Lower lobe of right lung (tissue), 2 donors: ENCODE data around the gene ST6GALNAC4. TPM values are rescaled to one million over a fixed set of nuclear protein-coding genes. Genes with fewer than 3 reads are reported as not detected.

Source experiments
- ATAC-seq, 2 donors: fragments of 200-7000 bp; cut with Tn5 transposase; one replicate each; pipeline ENCODE4 v1.9.1; 2020 to 2022; ENCODE audit warnings: mild to moderate bottlenecking in 2 of 2, moderate library complexity in 2 of 2
- DNase-seq: peaks from one replicate; pipeline ENCODE4 v3.0.0-alpha.2; 2020
- H3K27ac ChIP-seq: fragments of 200-600 bp; one replicate; pipeline ENCODE4 v1.8.0; 2022
- H3K27me3 ChIP-seq: fragments of 200-600 bp; one replicate; pipeline ENCODE4 v1.8.0; 2022; ENCODE audit warnings: low read depth
- H3K36me3 ChIP-seq: fragments of 200-600 bp; one replicate; pipeline ENCODE4 v1.8.0; 2022; ENCODE audit warnings: mild to moderate bottlenecking
- H3K4me1 ChIP-seq: fragments of 200-600 bp; one replicate; pipeline ENCODE4 v1.8.0; 2022
- H3K4me3 ChIP-seq: fragments of 200-600 bp; one replicate; pipeline ENCODE4 v1.8.0; 2022; ENCODE audit warnings: mild to moderate bottlenecking
- H3K9me3 ChIP-seq: fragments of 200-600 bp; one replicate; pipeline ENCODE4 v1.8.0; 2022
- intact Hi-C: fragments of 100-400 bp; cut with DNase I; formaldehyde crosslinking; loops from one replicate; pipeline ENCODE4 v1.11.0; 2022
- total RNA-seq: library from RNA; stranded (reverse); fragmentation: NEBNext Ultra II Directional; extraction: Animal tissue kit (Norgen Biotek cat#: 25700); gene quantifications from one replicate; pipeline ENCODE4 v1.2.1, GENCODE V29; 2021
- TF ChIP-seq, protein P1 (sequence below): fragments of 200-600 bp; IDR thresholded peaks from one replicate; pipeline ENCODE4 v1.8.0; 2022; ENCODE audit warnings: antibody characterized with exemption, mild to moderate bottlenecking
- donor health status: DM: no; HTN: yes; CAD: no; lungs with severe emphysema.

Gene ST6GALNAC4
- total RNA-seq, 1 donor from 2014 or later, result 45.6 TPM

DNA sequence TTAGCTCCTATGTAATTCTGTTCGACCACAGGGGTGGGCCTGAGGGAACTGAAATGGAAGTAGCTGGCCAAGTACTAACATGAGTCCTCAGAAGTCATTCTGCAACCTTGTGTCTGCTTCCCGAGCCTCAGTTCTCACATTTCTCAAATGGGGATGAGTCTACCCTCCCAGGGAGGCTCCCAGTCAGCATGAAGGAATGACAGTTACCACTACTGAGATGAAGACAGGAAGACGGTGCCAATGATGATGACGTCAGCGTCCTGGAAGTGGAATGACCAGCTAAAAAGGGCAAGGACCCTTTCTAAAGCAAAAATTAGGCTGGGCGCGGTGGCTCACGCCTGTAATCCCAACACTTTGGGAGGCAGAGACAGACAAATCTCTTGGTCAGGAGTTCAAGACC is 6.9 kb upstream of the ST6GALNAC4 start:
- TF ChIP-seq, protein P1, sequence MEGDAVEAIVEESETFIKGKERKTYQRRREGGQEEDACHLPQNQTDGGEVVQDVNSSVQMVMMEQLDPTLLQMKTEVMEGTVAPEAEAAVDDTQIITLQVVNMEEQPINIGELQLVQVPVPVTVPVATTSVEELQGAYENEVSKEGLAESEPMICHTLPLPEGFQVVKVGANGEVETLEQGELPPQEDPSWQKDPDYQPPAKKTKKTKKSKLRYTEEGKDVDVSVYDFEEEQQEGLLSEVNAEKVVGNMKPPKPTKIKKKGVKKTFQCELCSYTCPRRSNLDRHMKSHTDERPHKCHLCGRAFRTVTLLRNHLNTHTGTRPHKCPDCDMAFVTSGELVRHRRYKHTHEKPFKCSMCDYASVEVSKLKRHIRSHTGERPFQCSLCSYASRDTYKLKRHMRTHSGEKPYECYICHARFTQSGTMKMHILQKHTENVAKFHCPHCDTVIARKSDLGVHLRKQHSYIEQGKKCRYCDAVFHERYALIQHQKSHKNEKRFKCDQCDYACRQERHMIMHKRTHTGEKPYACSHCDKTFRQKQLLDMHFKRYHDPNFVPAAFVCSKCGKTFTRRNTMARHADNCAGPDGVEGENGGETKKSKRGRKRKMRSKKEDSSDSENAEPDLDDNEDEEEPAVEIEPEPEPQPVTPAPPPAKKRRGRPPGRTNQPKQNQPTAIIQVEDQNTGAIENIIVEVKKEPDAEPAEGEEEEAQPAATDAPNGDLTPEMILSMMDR, result no peak
- DNase-seq (no peak), ATAC-seq (no peak)
- no peak overlapping the region for H3K27ac ChIP-seq
- H3K27me3 ChIP-seq, result peaks cover 15% of the 10 kb centered on the region
- intact Hi-C loops, result no loop called here
- H3K4me1 ChIP-seq, result peaks cover 51% of the 10 kb centered on the region
- H3K4me3 ChIP-seq, result no peak overlapping the region
- no peaks in the 10 kb centered on the region for H3K9me3 ChIP-seq
- peaks cover 4% of the 10 kb centered on the region for H3K36me3 ChIP-seq

DNA sequence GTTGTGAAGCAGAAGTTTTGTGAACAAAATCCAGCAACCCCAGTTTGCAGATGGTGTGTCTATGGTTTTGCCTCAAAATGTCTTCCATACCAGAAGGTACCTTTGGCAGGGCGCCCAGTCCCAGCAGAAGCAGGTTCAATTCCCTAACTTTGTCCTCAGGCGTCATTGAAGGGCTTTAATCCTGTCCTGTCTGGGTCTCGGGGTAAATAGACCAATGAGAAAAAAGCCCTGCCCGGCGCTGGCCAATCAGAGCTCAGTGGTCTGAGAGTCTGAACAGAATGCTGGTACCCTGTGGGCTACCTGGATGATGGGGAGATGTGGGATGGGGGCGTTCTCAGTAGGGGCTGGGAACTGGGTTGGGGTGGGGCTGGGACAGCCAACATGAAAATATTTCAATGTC is 6.2 kb upstream of the ST6GALNAC4 start:
- no peaks in the 10 kb centered on the region for H3K9me3 ChIP-seq
- H3K27me3 ChIP-seq, result peaks cover 15% of the 10 kb centered on the region
- no peak for ATAC-seq
- H3K4me1 ChIP-seq, result peaks cover 51% of the 10 kb centered on the region
- no peak overlapping the region for H3K27ac ChIP-seq
- DNase-seq, result no peak
- peaks cover 4% of the 10 kb centered on the region for H3K36me3 ChIP-seq
- TF ChIP-seq, protein P1, result no peak
- intact Hi-C loops, result no loop called here
- H3K4me3 ChIP-seq, result no peak overlapping the region

DNA sequence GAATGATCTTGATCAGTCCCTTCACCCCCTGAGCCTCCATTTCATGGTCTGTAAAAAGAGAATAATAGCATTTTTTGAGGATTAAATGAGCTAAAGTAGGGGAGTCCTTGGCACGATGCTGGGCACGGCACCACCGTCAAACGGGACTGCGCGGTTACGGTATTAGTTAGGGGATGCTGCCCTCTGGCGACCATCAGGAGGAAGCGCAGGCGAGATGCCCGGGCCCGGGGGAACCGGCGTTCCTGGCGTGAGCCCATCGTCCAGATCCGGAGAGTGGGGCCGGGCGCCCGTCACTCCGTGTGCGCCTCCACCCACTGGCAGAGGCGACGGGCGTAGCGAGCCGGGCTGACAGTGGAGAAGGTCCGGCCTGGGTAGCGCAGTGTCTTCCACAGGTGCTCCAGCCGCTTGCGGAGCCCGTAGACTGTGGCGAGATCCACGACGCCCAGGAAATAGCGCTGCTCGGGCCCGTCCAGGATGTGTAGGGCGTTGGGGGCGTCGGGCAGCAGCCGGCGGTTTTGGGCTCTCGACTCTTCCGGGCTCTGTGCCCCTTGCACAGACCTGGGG is 4.8 kb upstream of the ST6GALNAC4 start:
- peak; percentile 40 to 51 for ATAC-seq
- TF ChIP-seq, protein P1, result peak; percentile 99
- intact Hi-C loops, result no loop called here
- no peaks in the 10 kb centered on the region for H3K9me3 ChIP-seq
- no peak overlapping the region for H3K27ac ChIP-seq
- peak; percentile 84 for DNase-seq
- peak overlapping the region; percentile 31 for H3K4me3 ChIP-seq
- peaks cover 5% of the 10 kb centered on the region for H3K27me3 ChIP-seq
- peaks cover 4% of the 10 kb centered on the region for H3K36me3 ChIP-seq
- H3K4me1 ChIP-seq, result peaks cover 47% of the 10 kb centered on the region

DNA sequence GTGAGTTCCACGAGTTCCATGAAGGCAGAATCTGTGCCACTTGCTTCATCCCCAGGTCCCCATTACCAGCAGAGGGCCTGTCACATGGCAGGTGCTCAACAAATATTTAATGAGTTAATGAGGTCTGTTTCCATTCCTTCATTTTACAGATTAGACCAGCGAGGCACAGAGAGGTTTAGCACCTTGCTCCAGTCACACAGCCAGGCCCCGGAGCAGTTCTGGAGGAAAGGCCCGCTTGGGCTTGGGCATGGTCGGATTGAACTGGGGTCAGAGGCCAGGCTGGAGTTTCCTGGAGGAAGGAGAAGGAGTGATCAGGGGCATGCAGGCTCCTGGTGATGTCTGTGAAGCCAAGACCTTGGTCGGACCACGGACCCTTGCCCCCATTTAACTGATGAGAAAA is 4.0 kb upstream of the ST6GALNAC4 start:
- H3K36me3 ChIP-seq, result peaks cover 4% of the 10 kb centered on the region
- ATAC-seq (no peak), DNase-seq (no peak)
- H3K27ac ChIP-seq, result no peak overlapping the region
- H3K27me3 ChIP-seq, result no peaks in the 10 kb centered on the region
- TF ChIP-seq, protein P1, result no peak
- intact Hi-C loops, result no loop called here
- no peaks in the 10 kb centered on the region for H3K9me3 ChIP-seq
- no peak overlapping the region for H3K4me3 ChIP-seq
- peaks cover 52% of the 10 kb centered on the region for H3K4me1 ChIP-seq

DNA sequence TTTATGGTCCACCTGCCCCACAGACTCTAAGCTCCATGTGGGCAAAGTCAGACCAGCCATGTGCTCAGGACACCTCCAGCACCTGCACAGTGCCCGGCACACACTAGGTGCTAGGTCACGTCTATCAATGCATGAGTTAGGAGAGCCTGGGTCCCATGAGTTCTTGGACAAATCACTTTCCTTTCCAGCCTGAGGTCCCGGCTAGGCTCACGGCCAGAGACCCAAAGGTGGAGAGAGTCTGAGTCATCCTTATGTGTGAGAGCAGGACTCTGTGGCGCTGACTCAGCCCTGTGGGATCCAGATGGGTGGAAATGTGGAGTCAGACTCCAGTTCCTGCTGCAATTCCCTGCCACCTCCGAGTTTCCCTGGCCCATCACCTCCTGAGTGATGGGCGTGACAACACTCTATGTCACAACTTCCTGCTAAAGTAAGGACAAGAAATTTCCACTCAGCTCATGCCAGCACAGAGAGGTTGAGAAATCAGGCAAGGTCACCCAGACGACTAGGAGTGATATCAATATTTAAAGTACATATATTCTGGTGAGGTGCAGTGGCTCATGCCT is 2.5 kb upstream of the ST6GALNAC4 start:
- intact Hi-C loops, result no loop called here
- Histone ChIP-seq H3K4me3 (no peak overlapping the region), H3K36me3 (peaks cover 4% of the 10 kb centered on the region), H3K27me3 (no peaks in the 10 kb centered on the region), H3K27ac (peak overlapping the region; percentile 73), H3K4me1 (peaks cover 63% of the 10 kb centered on the region), H3K9me3 (no peaks in the 10 kb centered on the region)
- DNase-seq, result peak; percentile 91
- TF ChIP-seq, protein P1, result no peak
- peak; percentile 69 to 78 for ATAC-seq
